Activated T-helper 1 cell treated with anti-CD3 and anti-CD28 coated beads, Interleukin-12 subunit alpha, Interleukin-12 subunit beta, Interleukin-2, Interleukin-4 antibody, amounts not matched to agents 30 ng/mL and 10 ng/mL and 1 ng/mL, durations not matched to agents 14 hours and 24 hours and 36 hours (primary cell): ENCODE data around the gene LY6G6F. TPM values are rescaled to one million over a fixed set of nuclear protein-coding genes. Genes with fewer than 3 reads are reported as not detected.

Experiments
- DNase-seq: peaks from one replicate; pipeline ENCODE4 v3.0.0; 2021; ENCODE audit warnings: low spot score
- H3K27ac Mint-ChIP-seq: one replicate; pipeline ENCODE4 v1.8.0; 2021; ENCODE audit warnings: mild to moderate bottlenecking, mixed read lengths
- H3K27me3 Mint-ChIP-seq: one replicate; pipeline ENCODE4 v1.8.0; 2022; ENCODE audit warnings: mild to moderate bottlenecking, moderate library complexity, mixed read lengths; ENCODE audit not compliant: insufficient read depth
- H3K36me3 Mint-ChIP-seq: one replicate; pipeline ENCODE4 v1.8.0; 2021; ENCODE audit warnings: low read depth, mixed read lengths
- H3K4me1 Mint-ChIP-seq: one replicate; pipeline ENCODE4 v1.8.0; 2021; ENCODE audit warnings: low read depth, mixed read lengths
- H3K4me3 Mint-ChIP-seq: one replicate; pipeline ENCODE4 v1.8.0; 2021; ENCODE audit warnings: mild to moderate bottlenecking, moderate library complexity, mixed read lengths
- H3K9me3 Mint-ChIP-seq: one replicate; pipeline ENCODE4 v1.8.0; 2021; ENCODE audit warnings: mixed read lengths
- intact Hi-C: fragments of 100-400 bp; cut with micrococcal nuclease; formaldehyde crosslinking; loops from one replicate; pipeline ENCODE4 v1.15.1; 2024
- total RNA-seq: library from RNA; stranded (reverse); gene quantifications from 2 replicates; pipeline ENCODE4 v1.2.3, GENCODE V29; 2022

The LY6G6F gene
- total RNA-seq, 1 donor from 2014 or later: not detected

- Mint-ChIP-seq H3K27ac (no peak overlapping the region), H3K9me3 (no peaks in the 10 kb centered on the region), H3K4me3 (no peak overlapping the region), H3K36me3 (no peaks in the 10 kb centered on the region), H3K4me1 (peaks cover 15% of the 10 kb centered on the region), H3K27me3 (peaks cover 10% of the 10 kb centered on the region)
- DNase-seq: no peak
- intact Hi-C loops: no loop called here
These were observed 7.5 kb downstream of the LY6G6F start for GRCh38 chr6:31713991-31714684.

- H3K4me1 Mint-ChIP-seq: peaks cover 15% of the 10 kb centered on the region
- no peaks in the 10 kb centered on the region for H3K9me3 Mint-ChIP-seq
- DNase-seq: no peak
- H3K27ac Mint-ChIP-seq: no peak within 1 kb of the TSS
- intact Hi-C loops: no loop called here
- H3K36me3 Mint-ChIP-seq: no peaks in the 10 kb centered on the region
- H3K4me3 Mint-ChIP-seq: no peak within 1 kb of the TSS
- peaks cover 10% of the 10 kb centered on the region for H3K27me3 Mint-ChIP-seq
These were observed 8.6 kb downstream of the LY6G6F start, which contains the start of gene LY6G6D for GRCh38 chr6:31715022-31715958. TSS of gene LY6G6D (plus strand) at chr6:31715348. CDS start at chr6:31715356, 8 bp downstream.

GRCh38 chr6:31717499-31718222 lies 11.0 kb downstream of the LY6G6F start:
- no peak for DNase-seq
- Mint-ChIP-seq H3K27ac (no peak overlapping the region), H3K4me3 (no peak overlapping the region), H3K27me3 (peaks cover 6% of the 10 kb centered on the region), H3K36me3 (no peaks in the 10 kb centered on the region), H3K4me1 (peaks cover 5% of the 10 kb centered on the region), H3K9me3 (no peaks in the 10 kb centered on the region)
- intact Hi-C loops: no loop called here

GRCh38 chr6:31718265-31718664 lies 11.6 kb downstream of the LY6G6F start:
- Mint-ChIP-seq H3K27me3 (peaks cover 6% of the 10 kb centered on the region), H3K9me3 (no peaks in the 10 kb centered on the region), H3K36me3 (no peaks in the 10 kb centered on the region), H3K4me3 (no peak overlapping the region), H3K4me1 (peaks cover 5% of the 10 kb centered on the region), H3K27ac (no peak overlapping the region)
- intact Hi-C loops: no loop called here
- DNase-seq: no peak

- intact Hi-C loops: no loop called here
- Mint-ChIP-seq H3K9me3 (no peaks in the 10 kb centered on the region), H3K27ac (no peak overlapping the region), H3K36me3 (no peaks in the 10 kb centered on the region), H3K27me3 (peaks cover 5% of the 10 kb centered on the region), H3K4me3 (no peak overlapping the region), H3K4me1 (peaks cover 3% of the 10 kb centered on the region)
- DNase-seq: no peak
These were observed 12.3 kb downstream of the LY6G6F start for GRCh38 chr6:31719001-31719400.

GRCh38 chr6:31720196-31720770 lies 13.6 kb downstream of the LY6G6F start:
- Mint-ChIP-seq H3K4me1 (no peaks in the 10 kb centered on the region), H3K36me3 (no peaks in the 10 kb centered on the region), H3K9me3 (no peaks in the 10 kb centered on the region), H3K27me3 (no peaks in the 10 kb centered on the region), H3K4me3 (no peak overlapping the region), H3K27ac (no peak overlapping the region)
- intact Hi-C loops: no loop called here
- no peak for DNase-seq

GRCh38 chr6:31721351-31722020 lies 14.8 kb downstream of the LY6G6F start, which contains the start of gene LY6G6C:
TSS of gene LY6G6C (minus strand) at chr6:31721746. CDS start at chr6:31721679, 67 bp downstream.
- no peaks in the 10 kb centered on the region for H3K27me3 Mint-ChIP-seq
- peaks cover 11% of the 10 kb centered on the region for H3K4me1 Mint-ChIP-seq
- DNase-seq: no peak
- no peaks in the 10 kb centered on the region for H3K36me3 Mint-ChIP-seq
- H3K4me3 Mint-ChIP-seq: no peak within 1 kb of the TSS
- H3K27ac Mint-ChIP-seq: no peak within 1 kb of the TSS
- no peaks in the 10 kb centered on the region for H3K9me3 Mint-ChIP-seq
- intact Hi-C loops: no loop called here

GRCh38 chr6:31722173-31722572 lies 15.5 kb downstream of the LY6G6F start:
- Mint-ChIP-seq H3K27ac (no peak overlapping the region), H3K9me3 (no peaks in the 10 kb centered on the region), H3K27me3 (no peaks in the 10 kb centered on the region), H3K36me3 (no peaks in the 10 kb centered on the region), H3K4me3 (no peak overlapping the region), H3K4me1 (peaks cover 18% of the 10 kb centered on the region)
- intact Hi-C loops: no loop called here
- DNase-seq: no peak

- DNase-seq: no peak
- Mint-ChIP-seq H3K9me3 (no peaks in the 10 kb centered on the region), H3K27me3 (no peaks in the 10 kb centered on the region), H3K4me3 (no peak within 1 kb of the TSS), H3K36me3 (no peaks in the 10 kb centered on the region), H3K27ac (no peak within 1 kb of the TSS), H3K4me1 (peaks cover 25% of the 10 kb centered on the region)
- intact Hi-C loops: no loop called here
These were observed 16.7 kb downstream of the LY6G6F start, which contains the start of gene MPIG6B for GRCh38 chr6:31723245-31723979. TSS of gene MPIG6B (plus strand) at chr6:31723373. CDS start at chr6:31723384, 11 bp downstream.

GRCh38 chr6:31723980-31724691 lies 17.5 kb downstream of the LY6G6F start:
- H3K4me3 Mint-ChIP-seq: no peak overlapping the region
- intact Hi-C loops: no loop called here
- no peaks in the 10 kb centered on the region for H3K9me3 Mint-ChIP-seq
- H3K36me3 Mint-ChIP-seq: no peaks in the 10 kb centered on the region
- H3K4me1 Mint-ChIP-seq: peaks cover 27% of the 10 kb centered on the region
- DNase-seq: no peak
- H3K27me3 Mint-ChIP-seq: no peaks in the 10 kb centered on the region
- H3K27ac Mint-ChIP-seq: no peak overlapping the region
